NCI-H345 (cell line): ENCODE results near the gene DUSP22.

Source experiments
- DNase-seq: peaks from one replicate; lab custom pipeline; 2025; lab: John Stamatoyannopoulos, UW

The DUSP22 gene

DNA sequence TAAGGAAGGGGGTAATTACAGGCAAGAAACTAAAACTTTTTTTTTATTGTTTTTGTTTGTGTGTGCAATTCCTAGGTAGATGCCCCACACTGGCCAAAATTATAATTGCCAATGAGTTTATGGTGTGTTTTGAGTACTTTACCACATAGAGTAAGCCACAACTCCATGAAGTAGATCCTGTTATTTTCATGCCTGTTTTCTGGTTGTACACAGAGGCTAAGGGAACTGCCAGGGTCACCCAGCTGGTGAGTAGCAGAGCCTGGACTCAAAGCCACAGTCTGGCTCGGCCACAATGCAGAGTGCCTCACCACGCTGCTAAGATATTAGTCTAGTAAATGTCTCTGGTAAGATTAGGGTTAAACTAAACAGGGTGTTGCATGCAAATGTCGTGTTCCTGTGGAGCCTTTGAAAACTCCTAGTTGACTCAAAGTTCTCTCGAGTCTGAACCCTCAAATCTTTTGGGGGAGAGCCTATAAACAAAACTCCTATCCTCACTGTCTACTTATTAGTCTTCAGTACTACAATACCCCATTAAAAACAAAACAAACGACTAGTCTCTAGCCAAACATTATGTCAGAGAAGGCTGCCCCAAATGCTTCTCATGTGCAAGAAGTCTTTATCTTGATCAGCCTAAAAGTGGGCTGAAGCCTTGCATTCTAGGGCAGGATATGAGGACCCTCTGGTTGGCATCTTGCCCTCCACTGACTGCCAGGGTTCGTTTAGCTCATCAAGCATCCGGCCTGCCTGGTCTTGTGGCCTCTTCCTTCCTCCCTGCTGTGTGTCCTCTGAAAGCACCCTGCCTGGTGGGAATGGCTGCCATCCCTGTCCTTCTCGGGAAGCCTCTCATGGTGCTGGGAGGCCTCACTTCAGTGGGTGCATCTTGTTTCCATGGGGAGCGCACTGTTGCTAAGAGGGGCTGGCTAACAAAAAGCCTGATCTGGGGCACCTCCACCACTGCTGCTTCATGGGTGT, 4.2 kb downstream of the DUSP22 start:
- no peak for DNase-seq

GRCh38 chr6:297571-298232, 5.4 kb downstream of the DUSP22 start:
- no peak for DNase-seq

DNA sequence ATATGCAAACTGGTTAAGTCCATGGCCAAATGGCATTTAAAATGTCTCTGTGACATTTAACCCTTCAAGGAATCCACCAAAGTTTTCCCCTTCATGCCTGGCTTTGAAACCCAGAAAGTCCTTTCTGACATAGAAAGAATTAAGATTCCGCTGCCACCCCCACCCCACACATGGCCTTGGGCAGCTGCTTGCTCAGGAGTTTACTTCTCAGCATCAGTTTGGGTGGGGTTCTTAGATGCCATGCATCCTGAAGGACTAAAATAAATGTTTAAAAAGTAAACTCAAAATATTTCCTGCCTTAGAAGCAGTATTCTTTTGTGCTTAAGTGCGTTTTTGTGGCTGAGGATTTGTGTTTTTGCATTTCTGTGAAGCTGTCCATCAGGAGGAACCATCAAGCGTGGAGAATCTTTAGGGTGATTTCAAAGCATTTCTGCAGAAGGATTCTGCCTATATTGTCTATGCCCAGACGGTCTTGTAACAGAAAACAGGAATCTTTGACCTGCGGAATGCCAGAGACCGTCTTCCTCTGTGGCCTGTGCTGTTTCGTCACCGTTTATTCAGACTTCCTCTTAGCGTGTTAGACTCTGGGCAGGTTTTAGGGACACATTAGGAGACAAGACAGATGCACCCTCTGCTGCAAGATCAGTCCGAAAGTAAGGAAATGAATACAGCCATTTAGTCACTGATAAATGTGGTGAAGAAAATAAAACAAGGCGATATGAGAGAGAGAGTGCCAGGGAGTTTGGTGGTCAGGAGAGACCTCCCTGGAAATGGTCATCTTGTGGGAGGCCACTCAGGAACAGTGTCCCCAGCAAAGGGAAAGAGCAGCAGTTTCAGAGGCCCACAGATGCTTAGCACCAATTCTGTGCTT, 6.2 kb downstream of the DUSP22 start:
- DNase-seq = no peak

GRCh38 chr6:299104-299980, 7.1 kb downstream of the DUSP22 start:
- no peak for DNase-seq

GRCh38 chr6:300026-300425, 7.7 kb downstream of the DUSP22 start:
- no peak for DNase-seq

DNA sequence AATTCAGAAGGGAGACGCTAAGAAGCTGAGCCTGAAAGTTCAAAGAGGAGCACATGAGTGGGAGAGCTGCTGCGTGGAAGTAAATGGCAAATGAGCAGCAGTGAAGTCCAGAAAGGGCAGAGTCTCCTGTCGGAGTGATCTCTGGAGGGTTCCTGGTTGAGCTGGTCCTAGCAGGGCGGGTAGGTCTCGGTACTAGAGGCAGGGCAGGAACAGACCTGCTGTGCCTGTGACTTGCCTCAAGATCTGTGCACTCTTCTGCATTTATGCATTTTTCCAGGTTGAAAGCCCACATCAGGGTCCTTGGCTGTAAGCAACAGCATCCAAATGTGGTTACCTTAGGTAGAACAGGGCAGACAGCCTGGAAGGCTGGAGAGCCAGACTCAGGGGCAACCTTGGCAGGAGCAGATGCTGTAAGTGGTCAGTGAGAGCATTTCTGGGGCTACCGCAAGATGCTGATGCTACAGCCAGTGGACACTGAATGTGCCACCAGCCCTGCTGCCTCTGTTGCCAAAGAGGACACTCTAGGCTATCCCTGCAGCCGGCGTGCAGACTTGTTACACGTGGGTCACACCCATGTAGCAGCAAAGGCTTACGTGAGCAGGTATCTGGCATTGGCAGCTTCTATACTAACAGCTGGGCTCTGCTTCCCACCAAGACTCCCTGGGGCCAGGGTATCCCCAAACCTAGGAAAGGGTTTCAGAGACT, 8.4 kb downstream of the DUSP22 start:
- DNase-seq = no peak

- DNase-seq = no peak
These were observed 9.2 kb downstream of the DUSP22 start for GRCh38 chr6:301526-301925.

DNA sequence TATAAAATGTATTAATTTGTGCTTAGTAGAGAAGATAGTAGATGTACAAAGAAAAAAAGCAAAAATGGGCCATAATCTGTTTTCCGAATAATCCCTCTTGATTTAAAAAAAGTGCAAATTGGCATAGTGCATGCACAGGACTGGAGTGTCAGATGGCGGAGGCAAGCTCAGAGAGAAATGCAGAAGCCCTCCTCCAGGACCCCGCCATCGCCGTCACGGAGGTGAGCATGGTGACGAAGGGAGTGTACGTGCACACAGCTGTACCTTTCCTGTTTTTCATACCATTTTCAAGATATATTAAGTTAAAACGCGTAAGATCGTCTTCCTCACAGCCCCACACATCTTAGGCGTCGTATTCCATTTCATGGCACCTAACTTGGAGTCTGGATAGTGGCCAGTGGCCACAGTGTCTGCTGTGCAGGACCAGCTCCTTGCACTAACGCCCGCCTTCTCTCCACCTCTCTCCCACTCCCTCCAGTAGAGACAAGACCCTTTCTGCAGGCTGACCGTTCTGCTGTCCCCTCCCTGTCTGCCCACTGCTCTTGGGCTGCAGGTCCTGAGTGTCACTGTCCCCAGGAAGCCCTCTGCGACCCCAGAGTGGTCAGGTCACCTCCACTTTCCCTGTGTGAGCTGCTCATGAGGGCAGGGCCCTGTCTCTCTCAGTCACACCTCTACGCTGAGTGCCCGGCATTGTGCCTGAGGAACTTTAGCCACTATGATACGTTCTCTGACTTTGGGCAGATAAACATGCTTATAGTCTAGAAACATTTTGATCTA, 9.8 kb downstream of the DUSP22 start:
- DNase-seq = no peak

- DNase-seq = no peak
These were observed 10.5 kb downstream of the DUSP22 start for GRCh38 chr6:302760-303159.

- DNase-seq = no peak
These were observed 11.0 kb downstream of the DUSP22 start for GRCh38 chr6:303263-303662.

GRCh38 chr6:303948-304558, 11.8 kb downstream of the DUSP22 start:
- DNase-seq = no peak

DNA sequence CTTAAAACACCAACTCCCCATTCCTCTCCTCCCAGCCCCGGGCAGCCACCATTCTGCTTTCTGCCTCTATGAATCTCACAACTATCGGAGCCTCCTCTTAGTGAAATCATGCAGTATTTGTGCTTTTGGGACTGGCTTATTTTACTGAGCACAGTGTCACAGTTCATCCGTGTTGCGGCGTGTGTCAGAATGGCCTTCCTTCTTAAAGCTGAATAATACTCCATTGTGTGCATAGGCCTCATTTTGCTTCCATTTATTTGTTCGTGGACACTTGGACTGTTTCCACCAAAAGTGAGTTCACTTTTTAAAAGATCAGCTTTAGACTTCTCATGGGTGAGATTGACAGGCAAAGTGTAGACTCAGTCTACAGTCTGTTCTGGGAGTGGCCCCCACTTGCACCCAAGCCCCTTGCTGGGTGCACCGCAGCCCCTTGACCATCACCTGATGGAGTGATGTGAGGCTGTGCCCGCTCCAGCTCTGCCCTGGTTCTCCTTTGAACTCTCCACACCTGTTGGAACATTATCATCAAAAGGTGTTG, 12.6 kb downstream of the DUSP22 start:
- DNase-seq = no peak

GRCh38 chr6:305371-306206, 13.3 kb downstream of the DUSP22 start:
- no peak for DNase-seq

DNA sequence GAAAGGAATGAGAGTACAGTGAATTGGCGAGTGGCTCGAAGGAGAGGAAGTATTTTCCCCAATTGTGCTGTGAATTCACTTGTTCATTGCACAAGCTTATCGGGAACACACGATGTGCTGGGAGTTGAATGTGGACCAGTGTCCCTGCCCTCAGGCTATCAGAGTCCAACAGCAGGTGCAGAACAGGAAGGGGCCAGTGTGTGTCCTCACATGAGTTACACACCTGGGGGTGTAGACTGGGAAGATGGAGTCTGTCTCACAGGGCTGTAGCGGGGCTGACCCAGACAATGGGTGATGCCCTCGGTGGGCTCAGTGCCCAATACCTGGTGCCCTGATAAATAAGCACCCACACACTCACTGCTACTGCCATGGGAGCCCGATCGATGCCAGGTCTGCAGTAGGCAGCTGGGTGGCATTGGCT, 14.4 kb downstream of the DUSP22 start:
- no peak for DNase-seq

DNA sequence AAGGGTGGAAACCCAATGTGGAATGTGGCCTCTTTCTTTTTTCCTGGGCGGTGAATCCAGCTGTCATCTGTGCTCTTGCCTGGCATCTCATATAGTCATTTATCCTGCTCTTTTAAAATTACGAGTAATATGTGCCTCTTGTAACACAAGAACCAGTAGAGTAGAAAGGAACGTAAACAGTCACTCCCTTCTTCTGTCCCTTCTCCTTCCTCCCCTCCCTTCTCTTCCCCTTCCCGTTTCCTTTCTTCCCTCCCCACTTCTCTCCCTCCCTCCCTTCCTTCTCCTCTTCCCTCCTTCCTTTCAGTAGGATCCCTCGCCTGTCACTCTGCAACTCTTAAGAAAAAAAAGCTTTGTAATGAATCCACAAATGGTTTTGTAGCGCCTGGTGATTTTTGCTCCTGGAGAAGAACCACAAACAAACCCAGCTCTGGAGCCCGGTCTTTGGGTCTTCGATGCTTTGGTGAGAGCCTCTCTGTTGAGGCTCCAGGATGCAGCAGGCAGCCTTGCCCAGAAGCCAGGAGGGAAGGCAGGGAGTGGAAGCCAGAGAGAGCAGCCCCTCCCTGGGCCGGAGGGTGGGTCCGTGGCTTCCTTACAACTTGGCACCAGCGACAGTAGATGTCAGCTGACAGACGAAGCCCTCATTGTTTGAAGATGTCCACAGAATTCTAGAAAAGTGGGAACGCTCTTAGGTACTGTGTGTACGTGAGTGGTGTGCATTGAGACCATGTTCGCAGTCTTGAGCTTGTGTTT, 15.0 kb downstream of the DUSP22 start:
- DNase-seq = no peak

DNA sequence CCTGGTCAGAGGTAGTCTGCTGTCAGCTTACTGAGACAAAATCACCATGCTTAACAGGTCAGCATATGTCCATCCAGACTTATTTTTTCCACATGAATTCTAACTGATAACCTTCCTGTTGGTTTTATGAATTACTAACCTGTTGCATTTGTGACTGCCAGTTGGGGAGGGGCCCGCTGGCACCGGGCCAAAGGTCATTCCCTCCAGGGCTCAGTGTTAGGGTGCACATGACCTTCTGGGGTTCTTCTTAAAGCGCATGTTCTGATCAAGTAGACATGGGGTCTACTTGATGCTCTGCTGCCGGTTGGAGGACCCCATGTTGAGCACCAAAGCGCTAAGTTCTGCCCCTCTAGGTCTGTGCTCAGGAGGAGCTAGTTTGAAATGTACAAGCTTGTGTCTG, 15.6 kb downstream of the DUSP22 start:
- no peak for DNase-seq

DNA sequence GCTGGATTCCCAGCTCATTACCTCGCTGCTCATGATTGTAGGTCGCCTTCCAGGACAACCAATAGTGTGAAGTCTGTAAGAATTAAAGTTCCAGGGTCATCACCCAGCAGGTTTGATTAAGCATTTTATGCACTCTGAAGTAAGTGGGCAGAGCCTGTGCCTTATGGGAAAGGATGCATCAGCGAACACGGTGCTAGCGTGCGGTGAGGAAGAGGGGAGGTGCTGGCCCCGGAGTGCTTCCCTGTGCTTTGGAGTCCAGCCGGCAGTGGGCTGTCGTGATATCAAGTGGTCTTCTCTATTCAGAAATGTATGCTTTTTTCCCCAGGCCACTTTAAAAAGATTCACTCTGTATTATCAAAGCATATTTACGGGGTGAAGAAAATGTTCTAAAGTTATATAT, 16.0 kb downstream of the DUSP22 start:
- no peak for DNase-seq

- DNase-seq = no peak
These were observed 16.5 kb downstream of the DUSP22 start for GRCh38 chr6:308768-309167.
